Neural crest cell (in vitro differentiated cells): ENCODE measurements around the gene C1QTNF3. TPM values are rescaled to one million over a fixed set of nuclear protein-coding genes. Genes with fewer than 3 reads are reported as not detected.

Source experiments
- DNase-seq: peaks from one replicate; pipeline ENCODE4 v3.0.0; 2021; ENCODE audit warnings: low read depth, mixed read lengths, low spot score
- H3K27ac Mint-ChIP-seq: one replicate; pipeline ENCODE4 v1.8.0; 2021; ENCODE audit warnings: mild to moderate bottlenecking, mixed read lengths; ENCODE audit not compliant: unreplicated experiment
- H3K27me3 Mint-ChIP-seq: 2 replicates; pipeline ENCODE4 v1.8.0; 2021; ENCODE audit warnings: low read depth, mild to moderate bottlenecking, mixed read lengths
- H3K36me3 Mint-ChIP-seq: 2 replicates; pipeline ENCODE4 v1.8.0; 2021; ENCODE audit warnings: low read depth, mild to moderate bottlenecking, mixed read lengths
- H3K4me1 Mint-ChIP-seq: 2 replicates; pipeline ENCODE4 v1.8.0; 2021; ENCODE audit warnings: mixed read lengths
- H3K4me3 Mint-ChIP-seq: one replicate; pipeline ENCODE4 v1.8.0; 2021; ENCODE audit warnings: mild to moderate bottlenecking, mixed read lengths
- H3K9me3 Mint-ChIP-seq: 2 replicates; pipeline ENCODE4 v1.8.0; 2021; ENCODE audit warnings: mixed read lengths
- total RNA-seq: library from RNA; stranded (reverse); gene quantifications from 2 replicates; pipeline ENCODE4 v1.2.1, GENCODE V29; 2021
- TF ChIP-seq, protein P1 (sequence below): fragments of 200-600 bp; sonication (generic); conservative IDR thresholded peaks from 2 replicates; pipeline ENCODE4 v1.5.0; 2021; ENCODE audit warnings: antibody characterized with exemption, mild to moderate bottlenecking

C1QTNF3 gene
- total RNA-seq, 1 donor from 2014 or later: 7.7 TPM

DNA sequence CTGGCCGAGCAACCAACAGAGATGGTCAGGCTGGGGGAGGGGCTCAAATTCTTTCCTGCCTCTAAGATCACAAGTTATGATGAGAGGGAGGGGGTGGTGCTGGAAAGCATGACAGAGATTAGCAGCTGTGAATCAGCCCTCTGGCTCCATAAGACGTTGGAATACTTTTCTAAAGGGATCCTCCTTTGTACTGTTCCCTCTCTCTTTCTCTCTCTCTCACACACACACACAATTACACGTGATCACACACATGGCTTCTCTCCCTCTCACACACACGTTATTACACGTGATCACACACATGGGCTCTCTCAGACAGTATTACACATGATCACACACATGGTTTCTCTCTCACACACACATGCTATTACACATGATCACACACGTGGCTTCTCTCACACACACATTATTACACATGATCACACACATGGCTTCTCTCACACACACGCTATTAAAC, 58.3 kb downstream of the C1QTNF3 start, which contains the start of gene SLC45A2:
Gene SLC45A2 (minus strand): TSS at position 23 of the 454 bp plus-strand sequence. CDS start 110 bp downstream, outside the sequence.
- peaks cover 7% of the 10 kb centered on the region for H3K4me1 Mint-ChIP-seq
- H3K4me3 Mint-ChIP-seq: no peak within 1 kb of the TSS
- no peaks in the 10 kb centered on the region for H3K27me3 Mint-ChIP-seq
- TF ChIP-seq, protein P1, sequence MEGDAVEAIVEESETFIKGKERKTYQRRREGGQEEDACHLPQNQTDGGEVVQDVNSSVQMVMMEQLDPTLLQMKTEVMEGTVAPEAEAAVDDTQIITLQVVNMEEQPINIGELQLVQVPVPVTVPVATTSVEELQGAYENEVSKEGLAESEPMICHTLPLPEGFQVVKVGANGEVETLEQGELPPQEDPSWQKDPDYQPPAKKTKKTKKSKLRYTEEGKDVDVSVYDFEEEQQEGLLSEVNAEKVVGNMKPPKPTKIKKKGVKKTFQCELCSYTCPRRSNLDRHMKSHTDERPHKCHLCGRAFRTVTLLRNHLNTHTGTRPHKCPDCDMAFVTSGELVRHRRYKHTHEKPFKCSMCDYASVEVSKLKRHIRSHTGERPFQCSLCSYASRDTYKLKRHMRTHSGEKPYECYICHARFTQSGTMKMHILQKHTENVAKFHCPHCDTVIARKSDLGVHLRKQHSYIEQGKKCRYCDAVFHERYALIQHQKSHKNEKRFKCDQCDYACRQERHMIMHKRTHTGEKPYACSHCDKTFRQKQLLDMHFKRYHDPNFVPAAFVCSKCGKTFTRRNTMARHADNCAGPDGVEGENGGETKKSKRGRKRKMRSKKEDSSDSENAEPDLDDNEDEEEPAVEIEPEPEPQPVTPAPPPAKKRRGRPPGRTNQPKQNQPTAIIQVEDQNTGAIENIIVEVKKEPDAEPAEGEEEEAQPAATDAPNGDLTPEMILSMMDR: no peak
- H3K27ac Mint-ChIP-seq: no peak within 1 kb of the TSS
- peaks cover 20% of the 10 kb centered on the region for H3K36me3 Mint-ChIP-seq
- H3K9me3 Mint-ChIP-seq: no peaks in the 10 kb centered on the region
- no peak for DNase-seq

DNA sequence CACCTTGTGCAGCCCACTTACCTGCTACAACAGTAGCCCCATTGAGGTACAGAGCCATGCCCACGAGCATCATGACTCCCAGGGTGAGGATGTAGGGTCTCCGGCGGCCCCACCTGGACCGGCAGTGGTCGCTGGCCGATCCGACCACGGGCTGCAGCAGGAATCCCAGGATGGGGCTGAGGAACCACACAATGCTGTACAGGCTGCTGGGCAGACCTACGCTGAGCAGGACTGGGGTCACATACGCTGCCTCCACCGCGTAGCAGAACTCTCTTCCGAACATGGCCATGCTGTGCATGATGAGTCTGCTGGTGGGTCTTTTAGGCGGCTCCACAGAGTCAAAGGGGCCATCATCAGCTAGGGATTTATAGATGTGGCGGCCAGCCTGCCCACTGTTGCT, 58.8 kb downstream of the C1QTNF3 start:
- H3K4me3 Mint-ChIP-seq: no peak overlapping the region

DNA sequence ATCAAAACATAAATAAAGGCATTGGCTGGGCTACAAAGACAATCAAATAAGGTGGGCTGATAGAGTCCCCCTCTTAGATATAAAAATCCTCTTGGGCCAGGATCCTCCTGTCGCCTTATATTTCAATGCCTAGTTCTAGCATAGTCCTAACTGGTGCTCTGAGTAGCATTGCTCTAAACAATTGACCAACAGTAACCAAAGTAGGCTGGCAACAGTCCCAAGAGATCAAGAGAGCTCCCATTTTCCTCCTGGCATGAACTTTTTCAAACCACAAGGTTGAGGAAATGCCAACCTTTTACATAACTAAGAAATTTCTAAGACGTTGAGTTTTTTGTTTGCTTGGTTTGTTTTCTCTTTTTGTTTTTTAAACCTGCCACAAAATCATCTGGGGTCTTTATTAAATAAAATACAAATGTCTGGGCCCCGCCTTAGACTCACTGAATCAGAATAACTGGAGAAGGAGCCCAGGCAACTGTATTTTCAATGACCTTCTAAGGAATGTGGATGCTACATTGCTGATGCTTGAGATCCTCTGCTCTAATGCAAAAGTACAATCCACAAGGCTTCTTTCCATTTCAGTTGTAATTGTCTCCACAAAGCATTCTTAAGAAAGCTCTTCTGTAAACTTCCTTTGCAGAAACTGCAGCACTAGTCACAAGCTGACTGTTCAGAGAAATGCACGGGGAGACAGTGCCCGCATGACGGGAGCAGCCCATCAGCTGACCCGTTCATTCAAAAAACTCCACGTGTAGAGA, 61.4 kb downstream of the C1QTNF3 start:
- no peak for DNase-seq
- no peaks in the 10 kb centered on the region for H3K27me3 Mint-ChIP-seq

More for the DNA sequence above, 58.8 kb downstream of the C1QTNF3 start:
- TF ChIP-seq, protein P1: no peak
- no peak for DNase-seq
- Mint-ChIP-seq H3K27me3 (no peaks in the 10 kb centered on the region), H3K4me1 (peaks cover 7% of the 10 kb centered on the region), H3K27ac (no peak overlapping the region), H3K36me3 (peaks cover 17% of the 10 kb centered on the region), H3K9me3 (no peaks in the 10 kb centered on the region)

DNA sequence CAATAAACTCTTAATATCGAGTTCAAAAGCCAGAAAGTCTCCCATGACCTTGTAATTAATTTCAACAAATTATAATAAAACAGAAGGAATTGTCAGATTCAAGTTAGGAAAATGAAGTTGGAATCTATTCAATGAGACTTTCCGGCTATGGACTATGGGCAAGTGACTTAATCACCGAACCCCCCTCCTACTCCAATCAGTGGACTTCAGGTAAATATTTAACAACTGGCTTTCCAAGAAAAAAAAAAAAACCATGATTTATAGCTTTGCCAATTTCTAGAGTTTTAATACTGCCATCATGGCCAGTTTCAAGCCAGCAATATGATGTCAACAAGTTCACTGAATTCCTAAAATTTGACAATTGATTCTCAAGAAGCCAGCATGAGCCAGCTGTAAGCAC, 63.0 kb downstream of the C1QTNF3 start:
- H3K4me3 Mint-ChIP-seq: no peak overlapping the region
- H3K9me3 Mint-ChIP-seq: no peaks in the 10 kb centered on the region
- TF ChIP-seq, protein P1: no peak
- H3K27me3 Mint-ChIP-seq: no peaks in the 10 kb centered on the region
- peaks cover 10% of the 10 kb centered on the region for H3K36me3 Mint-ChIP-seq
- no peak for DNase-seq
- peaks cover 19% of the 10 kb centered on the region for H3K4me1 Mint-ChIP-seq
- H3K27ac Mint-ChIP-seq: no peak overlapping the region

More for the DNA sequence above, 61.4 kb downstream of the C1QTNF3 start:
- H3K27ac Mint-ChIP-seq: no peak overlapping the region
- TF ChIP-seq, protein P1: no peak
- peaks cover 7% of the 10 kb centered on the region for H3K4me1 Mint-ChIP-seq
- H3K9me3 Mint-ChIP-seq: no peaks in the 10 kb centered on the region
- no peak overlapping the region for H3K4me3 Mint-ChIP-seq
- peaks cover 10% of the 10 kb centered on the region for H3K36me3 Mint-ChIP-seq

DNA sequence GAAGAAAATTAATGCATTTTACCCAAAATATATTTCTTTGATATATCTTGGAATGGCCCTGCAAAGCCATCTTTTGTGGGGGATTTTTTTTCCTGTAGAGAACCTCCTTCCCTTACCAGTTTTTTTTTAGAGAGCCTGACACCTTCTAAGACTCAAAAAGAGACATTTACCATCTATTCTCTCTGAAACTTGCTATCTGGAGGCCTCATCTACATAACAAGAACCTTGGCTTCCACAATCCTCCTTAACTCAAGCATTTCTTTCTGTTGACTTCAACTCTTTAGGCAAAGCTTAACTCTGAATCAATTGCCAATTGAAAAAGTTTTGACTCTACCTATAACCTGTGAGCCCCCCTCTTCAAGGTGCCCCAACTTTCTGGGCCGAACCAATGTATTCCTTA, 64.7 kb downstream of the C1QTNF3 start:
- DNase-seq: no peak
- H3K4me1 Mint-ChIP-seq: peaks cover 24% of the 10 kb centered on the region
- TF ChIP-seq, protein P1: no peak
- H3K27me3 Mint-ChIP-seq: no peaks in the 10 kb centered on the region
- no peaks in the 10 kb centered on the region for H3K9me3 Mint-ChIP-seq
- H3K4me3 Mint-ChIP-seq: no peak overlapping the region
- H3K36me3 Mint-ChIP-seq: peaks cover 8% of the 10 kb centered on the region
- H3K27ac Mint-ChIP-seq: no peak overlapping the region
